ENCODE measurements around the gene MAN1A1. TPM values are rescaled to one million over a fixed set of nuclear protein-coding genes. Genes with fewer than 3 reads are reported as not detected.

The MAN1A1 gene
- total and polyA plus RNA-seq, 2 of the 8 experiments (the other 6 are each of a cell fraction or from before 2014, with no cell fraction given), result 1.8 to 5.4 TPM

DNA sequence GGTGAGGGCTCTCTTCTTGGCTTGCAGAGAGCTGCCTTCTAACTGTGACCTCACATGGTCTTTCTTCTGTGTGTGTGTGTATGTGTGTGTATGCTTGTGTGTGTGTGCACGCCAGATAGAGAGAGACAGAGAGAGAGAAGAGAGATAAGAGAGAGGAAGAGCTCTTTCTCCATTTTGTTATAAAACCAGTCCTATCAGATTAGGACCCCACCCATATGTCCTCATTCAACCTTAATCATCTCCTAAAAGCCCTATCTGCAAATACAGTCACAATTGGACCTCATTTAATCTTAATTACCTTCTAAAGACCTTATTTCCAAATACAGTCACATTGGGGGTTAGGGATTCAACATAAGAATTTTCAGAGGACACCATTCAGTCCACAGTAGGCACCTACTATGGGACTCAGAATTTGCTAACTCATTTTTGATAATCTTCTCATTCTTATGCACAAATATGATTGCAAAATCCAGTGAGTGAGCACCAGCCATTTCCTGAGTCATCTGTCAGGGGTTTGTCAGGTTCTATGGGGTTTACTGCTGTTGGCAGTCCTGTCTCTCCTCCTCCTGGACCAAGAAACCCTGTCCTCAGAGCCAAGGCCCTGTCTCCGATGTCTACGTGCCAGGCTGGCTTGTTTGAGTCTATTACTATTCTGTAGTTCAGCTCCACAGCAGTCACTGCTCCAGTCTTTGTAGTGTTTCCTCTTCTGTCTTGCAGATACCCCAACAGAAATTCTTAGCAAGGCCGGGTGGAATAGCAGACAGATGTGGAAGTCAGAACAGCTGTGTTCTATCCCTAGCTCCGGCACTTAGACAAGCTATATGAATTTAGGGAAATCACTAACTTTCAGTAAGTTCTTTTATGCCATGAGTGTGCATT lies 212.1 kb downstream of the MAN1A1 start:
- no peak overlapping the region for H2BK120ac ChIP-seq (replicated peaks; ENCODE audit: low read depth, low read length)
- POLR2A ChIA-PET (ENCODE audit: partially characterized antibody), result no interaction called here
- no peak overlapping the region for H3K4ac ChIP-seq (replicated peaks; ENCODE audit: insufficient read length, low read depth, low read length)
- H3K18ac ChIP-seq (ENCODE audit: extremely low read depth, low read length), result no peak overlapping the region
- no peaks in the 10 kb centered on the region for H3K36me3 ChIP-seq (ENCODE audit: control insufficient read depth in 2 of 4, insufficient read depth in 4 of 4, low read length in 3 of 4)
- H4K8ac ChIP-seq (ENCODE audit: extremely low read depth, insufficient read depth, low read length), result no peak overlapping the region
- WGBS, 2 experiments (ENCODE audit: extremely low coverage in 1 of 2, insufficient coverage in 1 of 2, insufficient read length in 1 of 2, insufficient replicate concordance in 2 of 2, low coverage in 1 of 2, low lambda C conversion rate in 2 of 2, missing lambda C conversion rate in 1 of 2), result 86% methylated on average over 5 of the region's 5 CpGs; no CpG with 5 or more reads in 1 of the 2 experiments
- no peak overlapping the region for H3K14ac ChIP-seq (ENCODE audit: insufficient read length)
- H3K4me2 ChIP-seq (ENCODE audit: insufficient read depth in 1 of 2, low read depth in 2 of 2, low read length in 2 of 2), result no peak overlapping the region
- no peak overlapping the region for H4K5ac ChIP-seq (ENCODE audit: insufficient read length, low read depth, low read length)
- no peak overlapping the region for H3K23ac ChIP-seq (ENCODE audit: insufficient read length)
- H4K20me1 ChIP-seq (replicated peaks in 1 of 2; ENCODE audit: control insufficient read depth in 1 of 2, insufficient read depth in 2 of 2, low read length in 2 of 2), result no peaks in the 10 kb centered on the region
- H3K23me2 ChIP-seq (ENCODE audit: low read depth, low read length), result no peaks in the 10 kb centered on the region
- no peak for FAIRE-seq
- no peaks in the 10 kb centered on the region for H3K27me3 ChIP-seq (replicated peaks in 1 of 4; ENCODE audit: control insufficient read depth in 3 of 4, extremely low read depth in 1 of 4, insufficient read depth in 3 of 4, low read length in 3 of 4)
- no peak for DNase-seq (ENCODE audit: low read depth in 1 of 2, low spot score in 2 of 2)
- H3K4me3 ChIP-seq (ENCODE audit: extremely low read depth in 1 of 4, insufficient read depth in 2 of 4, low read depth in 3 of 4, low read length in 4 of 4), result no peak overlapping the region
- H3K56ac ChIP-seq (replicated peaks; ENCODE audit: insufficient read length, low read depth, low read length), result no peak overlapping the region
- no peaks in the 10 kb centered on the region for H3K79me2 ChIP-seq (ENCODE audit: control insufficient read depth in 1 of 2, insufficient read depth in 2 of 2, low read length in 2 of 2)
- H4K91ac ChIP-seq (replicated peaks; ENCODE audit: insufficient read length, low read length), result no peak overlapping the region
- no peak overlapping the region for H2BK20ac ChIP-seq (ENCODE audit: low read length)
- no peak overlapping the region for H3K9ac ChIP-seq (replicated peaks in 1 of 4; ENCODE audit: extremely low read depth in 1 of 4, low read depth in 3 of 4, low read length in 3 of 4)
- TF ChIP-seq RFX5 (IDR thresholded peaks at IDR 0.05; ENCODE audit: borderline replicate concordance, low read depth, low read length) (no peak), NANOG (IDR thresholded peaks at IDR 0.05; ENCODE audit: insufficient read depth, low read depth, low read length, poor library complexity, severe bottlenecking) (no peak), ATF3 (IDR thresholded peaks at IDR 0.05; ENCODE audit: insufficient read depth, low read depth, low read length) (no peak), RBBP5 (IDR thresholded peaks at IDR 0.05; ENCODE audit: borderline replicate concordance, low read depth, low read length) (no peak), RAD21 (IDR thresholded peaks at IDR 0.05 in 1 of 2, conservative IDR thresholded peaks at IDR 0.05 in 1 of 2; ENCODE audit: low read depth in 2 of 2, low read length in 2 of 2) (no peak)
- H3K27ac ChIP-seq (ENCODE audit: low read depth, low read length), result no peak overlapping the region
- CTCF ChIA-PET (ENCODE audit: partially characterized antibody), result interaction anchor here (1.0 to 3.3 kb wide), 5 partner anchors 8 to 177 kb away, joined by 3 to 19 read pairs (median 9); no protein-coding TSS in a partner anchor
- H2BK15ac ChIP-seq (ENCODE audit: low read length), result no peak overlapping the region
- no peak overlapping the region for H2BK12ac ChIP-seq (ENCODE audit: low read depth, low read length)
- H2AFZ ChIP-seq (ENCODE audit: low read length), result no peak overlapping the region
- H3K4me1 ChIP-seq (replicated peaks in 1 of 4; ENCODE audit: control insufficient read depth in 3 of 4, insufficient read depth in 4 of 4, low read length in 3 of 4), result no peaks in the 10 kb centered on the region
- H3K9me3 ChIP-seq (ENCODE audit: insufficient read depth in 2 of 2, low read depth in 1 of 2, low read length in 1 of 2), result no peaks in the 10 kb centered on the region
- no peaks in the 10 kb centered on the region for H3K79me1 ChIP-seq (ENCODE audit: low read depth, low read length)
- H2AK5ac ChIP-seq (ENCODE audit: low read depth, low read length), result no peak overlapping the region
- H2BK5ac ChIP-seq (ENCODE audit: low read depth, low read length), result no peak overlapping the region
